ENCODE measurements around the gene TNFRSF1A. TPM values are rescaled to one million over a fixed set of nuclear protein-coding genes. Genes with fewer than 3 reads are reported as not detected.

The TNFRSF1A gene
- total RNA-seq, 1 donor from 2014 or later: 21.8 TPM

DNA sequence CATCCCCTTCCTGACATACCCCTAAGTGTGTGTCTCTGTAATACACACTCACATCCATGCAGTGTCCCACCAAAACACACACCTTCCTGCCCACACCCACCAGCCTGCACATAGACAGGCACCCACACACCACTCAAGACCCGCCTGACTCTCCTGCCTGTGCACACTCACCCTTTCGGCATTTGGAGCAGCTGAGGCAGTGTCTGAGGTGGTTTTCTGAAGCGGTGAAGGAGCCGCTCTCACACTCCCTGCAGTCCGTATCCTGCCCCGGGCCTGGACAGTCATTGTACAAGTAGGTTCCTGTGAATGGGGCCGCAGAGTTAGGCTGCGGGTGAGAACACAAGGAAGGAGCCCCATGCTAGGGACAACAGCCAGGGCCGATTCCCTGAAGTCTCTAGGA is 8.3 kb downstream of the TNFRSF1A start:
- H3K4me2 ChIP-seq: no peak overlapping the region
- no peaks in the 10 kb centered on the region for H3K9me3 ChIP-seq (ENCODE audit: low read depth)
- Mint-ChIP-seq H3K27ac (no peak overlapping the region), H3K4me3 (no peak overlapping the region), H3K27me3 (ENCODE audit: insufficient read depth, low read depth) (peaks cover 3% of the 10 kb centered on the region), H3K36me3 (peaks cover 23% of the 10 kb centered on the region), H3K4me1 (peaks cover 30% of the 10 kb centered on the region), H3K9me3 (no peaks in the 10 kb centered on the region)
- no peaks in the 10 kb centered on the region for H3K36me3 ChIP-seq
- no peak overlapping the region for H3K27ac ChIP-seq
- no peaks in the 10 kb centered on the region for H4K20me1 ChIP-seq (ENCODE audit: low read depth)
- peaks cover 40% of the 10 kb centered on the region for H3K79me2 ChIP-seq (ENCODE audit: low read depth)
- peaks cover 37% of the 10 kb centered on the region for H3K4me1 ChIP-seq
- no peak overlapping the region for H2AFZ ChIP-seq (replicated peaks)
- no peak for TF ChIP-seq EZH2 (IDR thresholded peaks at IDR 0.05)
- no peak for TF ChIP-seq EZH2phosphoT487 (IDR thresholded peaks at IDR 0.05)
- TF ChIP-seq, protein P1, sequence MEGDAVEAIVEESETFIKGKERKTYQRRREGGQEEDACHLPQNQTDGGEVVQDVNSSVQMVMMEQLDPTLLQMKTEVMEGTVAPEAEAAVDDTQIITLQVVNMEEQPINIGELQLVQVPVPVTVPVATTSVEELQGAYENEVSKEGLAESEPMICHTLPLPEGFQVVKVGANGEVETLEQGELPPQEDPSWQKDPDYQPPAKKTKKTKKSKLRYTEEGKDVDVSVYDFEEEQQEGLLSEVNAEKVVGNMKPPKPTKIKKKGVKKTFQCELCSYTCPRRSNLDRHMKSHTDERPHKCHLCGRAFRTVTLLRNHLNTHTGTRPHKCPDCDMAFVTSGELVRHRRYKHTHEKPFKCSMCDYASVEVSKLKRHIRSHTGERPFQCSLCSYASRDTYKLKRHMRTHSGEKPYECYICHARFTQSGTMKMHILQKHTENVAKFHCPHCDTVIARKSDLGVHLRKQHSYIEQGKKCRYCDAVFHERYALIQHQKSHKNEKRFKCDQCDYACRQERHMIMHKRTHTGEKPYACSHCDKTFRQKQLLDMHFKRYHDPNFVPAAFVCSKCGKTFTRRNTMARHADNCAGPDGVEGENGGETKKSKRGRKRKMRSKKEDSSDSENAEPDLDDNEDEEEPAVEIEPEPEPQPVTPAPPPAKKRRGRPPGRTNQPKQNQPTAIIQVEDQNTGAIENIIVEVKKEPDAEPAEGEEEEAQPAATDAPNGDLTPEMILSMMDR (IDR thresholded peaks at IDR 0.05): no peak
- H3F3A ChIP-seq (ENCODE audit: low read depth): peaks cover 24% of the 10 kb centered on the region
- DNase-seq (ENCODE audit: low spot score): no peak
- H3K27me3 ChIP-seq: no peaks in the 10 kb centered on the region
- H3K9ac ChIP-seq: no peak overlapping the region
- no peak overlapping the region for H3K4me3 ChIP-seq

DNA sequence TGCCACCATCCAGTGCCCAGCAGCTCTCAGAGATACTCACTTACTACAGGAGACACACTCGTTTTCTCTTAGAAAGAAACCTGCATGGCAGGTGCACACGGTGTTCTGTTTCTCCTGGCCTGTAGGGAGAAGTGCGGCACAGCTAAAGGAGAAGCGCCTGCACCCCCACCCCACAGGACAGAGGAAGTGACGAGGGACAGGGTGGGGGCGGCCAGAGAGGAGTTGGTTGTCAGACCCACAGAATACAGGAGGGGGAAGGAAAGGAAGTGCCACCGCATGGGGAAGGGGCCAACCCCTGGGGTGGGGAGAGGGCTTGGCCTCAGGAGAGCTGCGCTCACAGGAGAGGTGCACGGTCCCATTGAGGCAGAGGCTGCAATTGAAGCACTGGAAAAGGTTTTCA is 8.8 kb downstream of the TNFRSF1A start:
- H3K9ac ChIP-seq: no peak overlapping the region
- peaks cover 3% of the 10 kb centered on the region for H3K27me3 Mint-ChIP-seq (ENCODE audit: insufficient read depth, low read depth)
- H3K27ac ChIP-seq: no peak overlapping the region
- no peak overlapping the region for H2AFZ ChIP-seq (replicated peaks)
- H3K9me3 ChIP-seq (ENCODE audit: low read depth): no peaks in the 10 kb centered on the region
- H3K27ac Mint-ChIP-seq: peak overlapping the region; percentile 90
- H3K27me3 ChIP-seq: no peaks in the 10 kb centered on the region
- H3K9me3 Mint-ChIP-seq: no peaks in the 10 kb centered on the region
- TF ChIP-seq EZH2 (IDR thresholded peaks at IDR 0.05): no peak
- TF ChIP-seq, protein P1 (IDR thresholded peaks at IDR 0.05): no peak
- TF ChIP-seq EZH2phosphoT487 (IDR thresholded peaks at IDR 0.05): no peak
- peaks cover 35% of the 10 kb centered on the region for H3K79me2 ChIP-seq (ENCODE audit: low read depth)
- H3K4me3 ChIP-seq: no peak overlapping the region
- peaks cover 24% of the 10 kb centered on the region for H3F3A ChIP-seq (ENCODE audit: low read depth)
- no peak for DNase-seq (ENCODE audit: low spot score)
- H3K4me1 Mint-ChIP-seq: peaks cover 30% of the 10 kb centered on the region
- peaks cover 31% of the 10 kb centered on the region for H3K4me1 ChIP-seq
- peaks cover 23% of the 10 kb centered on the region for H3K36me3 Mint-ChIP-seq
- H3K36me3 ChIP-seq: no peaks in the 10 kb centered on the region
- peak overlapping the region; percentile 26 for H3K4me3 Mint-ChIP-seq
- H4K20me1 ChIP-seq (ENCODE audit: low read depth): no peaks in the 10 kb centered on the region
- H3K4me2 ChIP-seq: no peak overlapping the region

DNA sequence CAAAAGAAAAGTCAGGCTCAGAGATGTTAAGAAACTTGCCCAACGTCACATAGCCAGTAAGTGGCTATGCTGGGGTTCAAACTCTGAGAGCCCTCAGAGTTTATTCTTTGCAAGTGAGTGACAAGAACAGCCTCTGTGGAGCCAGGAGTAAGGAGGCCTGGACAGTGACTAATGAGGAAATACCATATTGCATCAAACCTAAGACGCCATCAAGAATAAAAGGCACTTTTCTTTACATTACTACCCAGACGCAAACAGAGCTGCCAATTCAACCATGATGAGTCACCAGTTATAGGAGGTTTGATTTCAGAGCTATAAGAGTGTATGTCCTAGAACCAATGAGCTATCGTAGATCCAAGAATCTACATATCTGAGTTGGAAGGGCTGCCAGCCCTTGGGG is 9.4 kb downstream of the TNFRSF1A start:
- Histone ChIP-seq H3K9ac (no peak overlapping the region), H3K9me3 (ENCODE audit: low read depth) (no peaks in the 10 kb centered on the region), H3K4me1 (peaks cover 26% of the 10 kb centered on the region), H3K4me2 (no peak overlapping the region), H3K27ac (no peak overlapping the region), H3K36me3 (no peaks in the 10 kb centered on the region), H3K79me2 (ENCODE audit: low read depth) (peaks cover 29% of the 10 kb centered on the region), H3K4me3 (no peak overlapping the region), H3K27me3 (no peaks in the 10 kb centered on the region), H2AFZ (replicated peaks) (no peak overlapping the region), H4K20me1 (ENCODE audit: low read depth) (no peaks in the 10 kb centered on the region), H3F3A (ENCODE audit: low read depth) (peaks cover 24% of the 10 kb centered on the region)
- Mint-ChIP-seq H3K27me3 (ENCODE audit: insufficient read depth, low read depth) (peaks cover 3% of the 10 kb centered on the region), H3K9me3 (no peaks in the 10 kb centered on the region), H3K27ac (peak overlapping the region; percentile 38), H3K4me1 (peaks cover 30% of the 10 kb centered on the region), H3K36me3 (peaks cover 23% of the 10 kb centered on the region), H3K4me3 (no peak overlapping the region)
- TF ChIP-seq EZH2 (IDR thresholded peaks at IDR 0.05) (no peak), EZH2phosphoT487 (IDR thresholded peaks at IDR 0.05) (no peak)
- TF ChIP-seq, protein P1 (IDR thresholded peaks at IDR 0.05): no peak
- no peak for DNase-seq (ENCODE audit: low spot score)

Measured in neural progenitor cell (in vitro differentiated cells).